ENCODE measurements around the gene SREBF2. TPM values are rescaled to one million over a fixed set of nuclear protein-coding genes. Genes with fewer than 3 reads are reported as not detected.

Gene SREBF2
- total RNA-seq, 1 donor from 2014 or later, result 200 TPM

- Mint-ChIP-seq H3K36me3 (ENCODE audit: low read depth, unreplicated experiment) (no peaks in the 10 kb centered on the region), H3K9me3 (ENCODE audit: unreplicated experiment) (no peaks in the 10 kb centered on the region), H3K27me3 (ENCODE audit: unreplicated experiment) (peaks cover 6% of the 10 kb centered on the region), H3K4me3 (ENCODE audit: unreplicated experiment) (no peak overlapping the region), H3K27ac (ENCODE audit: unreplicated experiment) (no peak overlapping the region), H3K4me1 (ENCODE audit: unreplicated experiment) (peaks cover 4% of the 10 kb centered on the region)
- no peak for TF ChIP-seq CTCF (IDR thresholded peaks at IDR 0.05; ENCODE audit: unreplicated experiment)
- DNase-seq (ENCODE audit: low spot score), result no peak
Measured at GRCh38 chr22:41949297-41949965, 116.5 kb downstream of the SREBF2 start.

GRCh38 chr22:41951898-41952474, 119.1 kb downstream of the SREBF2 start, which contains the start of gene SMIM45:
SMIM45 (plus strand) TSS chr22:41952150.
- Mint-ChIP-seq H3K9me3 (ENCODE audit: unreplicated experiment) (no peaks in the 10 kb centered on the region), H3K36me3 (ENCODE audit: low read depth, unreplicated experiment) (no peaks in the 10 kb centered on the region), H3K4me3 (ENCODE audit: unreplicated experiment) (no peak within 1 kb of the TSS), H3K27me3 (ENCODE audit: unreplicated experiment) (peaks cover 6% of the 10 kb centered on the region), H3K4me1 (ENCODE audit: unreplicated experiment) (no peaks in the 10 kb centered on the region), H3K27ac (ENCODE audit: unreplicated experiment) (no peak within 1 kb of the TSS)
- no peak for DNase-seq (ENCODE audit: low spot score)
- TF ChIP-seq CTCF (IDR thresholded peaks at IDR 0.05; ENCODE audit: unreplicated experiment), result no peak

- Mint-ChIP-seq H3K27ac (ENCODE audit: unreplicated experiment) (no peak overlapping the region), H3K4me3 (ENCODE audit: unreplicated experiment) (no peak overlapping the region), H3K4me1 (ENCODE audit: unreplicated experiment) (no peaks in the 10 kb centered on the region), H3K9me3 (ENCODE audit: unreplicated experiment) (no peaks in the 10 kb centered on the region), H3K27me3 (ENCODE audit: unreplicated experiment) (peaks cover 6% of the 10 kb centered on the region), H3K36me3 (ENCODE audit: low read depth, unreplicated experiment) (no peaks in the 10 kb centered on the region)
- TF ChIP-seq CTCF (IDR thresholded peaks at IDR 0.05; ENCODE audit: unreplicated experiment), result no peak
- no peak for DNase-seq (ENCODE audit: low spot score)
Measured at GRCh38 chr22:41952713-41953112, 119.8 kb downstream of the SREBF2 start.

Small RNA genes within 50 kb of the gene (microRNA-seq; reads per million reads assigned to microRNA genes)
- 116 reads per million, percentile 83 among the genes with 10 or more reads in this experiment for gene MIR33A (ENCODE audit: unreplicated experiment)

Other genes with a start within 250 kb of the SREBF2 start
- 6.0 TPM for gene PMM1, start 243.3 kb upstream of the SREBF2 start, total RNA-seq (ENCODE audit: unreplicated experiment)
- gene DESI1, start 212.1 kb upstream of the SREBF2 start, total RNA-seq (ENCODE audit: unreplicated experiment), result 23.2 TPM
- gene XRCC6, start 211.8 kb upstream of the SREBF2 start, total RNA-seq (ENCODE audit: unreplicated experiment), result 211 TPM
- gene SNU13, start 144.2 kb upstream of the SREBF2 start, total RNA-seq (ENCODE audit: unreplicated experiment), result 133 TPM
- 0.38 TPM for gene MEI1, start 133.6 kb upstream of the SREBF2 start, total RNA-seq (ENCODE audit: unreplicated experiment)
- 8.8 TPM for gene CCDC134, start 32.4 kb upstream of the SREBF2 start, total RNA-seq (ENCODE audit: unreplicated experiment)
- gene SHISA8, start 82.0 kb downstream of the SREBF2 start, total RNA-seq (ENCODE audit: unreplicated experiment), result 0.41 TPM
- 3.5 TPM for gene TNFRSF13C, start 93.7 kb downstream of the SREBF2 start, total RNA-seq (ENCODE audit: unreplicated experiment)
- 5.2 TPM for gene CENPM, start 114.0 kb downstream of the SREBF2 start, total RNA-seq (ENCODE audit: unreplicated experiment)
- 0.36 TPM for gene SEPTIN3, start 136.3 kb downstream of the SREBF2 start, total RNA-seq (ENCODE audit: unreplicated experiment)
- gene WBP2NL, start 165.7 kb downstream of the SREBF2 start, total RNA-seq (ENCODE audit: unreplicated experiment), result not detected
- gene NAGA, start 237.7 kb downstream of the SREBF2 start, total RNA-seq (ENCODE audit: unreplicated experiment), result 26.0 TPM
- gene PHETA2, start 241.1 kb downstream of the SREBF2 start, total RNA-seq (ENCODE audit: unreplicated experiment), result 3.5 TPM
- gene SMDT1, start 246.6 kb downstream of the SREBF2 start, total RNA-seq (ENCODE audit: unreplicated experiment), result 61.1 TPM

Data from endothelial cell (in vitro differentiated cells).